ENCODE measurements around the gene PRF1.

PRF1 gene

GRCh38 chr10:70600512-70601395, 1.8 kb downstream of the PRF1 start:
- no peak for TF ChIP-seq CTCF (IDR thresholded peaks at IDR 0.05; ENCODE audit: insufficient read depth, low read depth, low read length, missing control alignments)
- no peak for DNase-seq (ENCODE audit: low read depth)
- no peak overlapping the region for H3K4me3 ChIP-seq (ENCODE audit: low read length)

GRCh38 chr10:70599791-70600190, 2.8 kb downstream of the PRF1 start:
- no peak for DNase-seq (ENCODE audit: low read depth)
- no peak for TF ChIP-seq CTCF (IDR thresholded peaks at IDR 0.05; ENCODE audit: insufficient read depth, low read depth, low read length, missing control alignments)
- no peak overlapping the region for H3K4me3 ChIP-seq (ENCODE audit: low read length)

- no peak for TF ChIP-seq CTCF (IDR thresholded peaks at IDR 0.05; ENCODE audit: insufficient read depth, low read depth, low read length, missing control alignments)
- no peak for DNase-seq (ENCODE audit: low read depth)
These were observed 3.2 kb downstream of the PRF1 start for GRCh38 chr10:70599319-70599718.

GRCh38 chr10:70598857-70599295, 3.7 kb downstream of the PRF1 start:
- no peak overlapping the region for H3K4me3 ChIP-seq (ENCODE audit: low read length)
- DNase-seq (ENCODE audit: low read depth): no peak
- TF ChIP-seq CTCF (IDR thresholded peaks at IDR 0.05; ENCODE audit: insufficient read depth, low read depth, low read length, missing control alignments): no peak

More at GRCh38 chr10:70599319-70599718, 3.2 kb downstream of the PRF1 start:
- no peak overlapping the region for H3K4me3 ChIP-seq (ENCODE audit: low read length)

- no peak for DNase-seq (ENCODE audit: low read depth)
- H3K4me3 ChIP-seq (ENCODE audit: low read length): no peak overlapping the region
- no peak for TF ChIP-seq CTCF (IDR thresholded peaks at IDR 0.05; ENCODE audit: insufficient read depth, low read depth, low read length, missing control alignments)
These were observed 4.4 kb downstream of the PRF1 start for GRCh38 chr10:70597856-70598815.

GRCh38 chr10:70596860-70597809, 5.4 kb downstream of the PRF1 start:
- peak; percentile 40 for DNase-seq (ENCODE audit: low read depth)
- H3K4me3 ChIP-seq (ENCODE audit: low read length): no peak overlapping the region
- TF ChIP-seq CTCF (IDR thresholded peaks at IDR 0.05; ENCODE audit: insufficient read depth, low read depth, low read length, missing control alignments): no peak
